Breast epithelium (tissue), 3 donors: ENCODE results near the gene SULT6B1.
"Not testable (repeated sequence)": the region's sequence is repeated elsewhere in the genome, so short reads cannot be mapped to it uniquely, and the experiment has no call there.

Experiments
- CTCF ChIP-seq, 3 donors: fragments of 450-650 bp; IDR thresholded peaks; one replicate each; pipeline ENCODE4 v1.5.1; 2016 to 2017; ENCODE audit warnings: antibody characterized with exemption in 3 of 3, mild to moderate bottlenecking in 3 of 3, moderate library complexity in 3 of 3
- POLR2A ChIP-seq: fragments of 450-650 bp; IDR thresholded peaks from one replicate; pipeline ENCODE4 v1.6.1; 2016; ENCODE audit warnings: antibody characterized with exemption, mild to moderate bottlenecking, moderate library complexity
- POLR2AphosphoS5 ChIP-seq, 3 donors: sonication (generic); formaldehyde crosslinking; IDR thresholded peaks; one replicate each; pipeline ENCODE4 v1.6.1; 2017; ENCODE audit warnings: antibody characterized with exemption in 3 of 3

GRCh38 chr2:37225129-37225528, 36.7 kb upstream of the SULT6B1 start:
- not testable (repeated sequence) for TF ChIP-seq POLR2A; CTCF (IDR thresholded peaks at IDR 0.05); POLR2AphosphoS5 (IDR thresholded peaks at IDR 0.05)
